Stimulated activated naive CD4-positive, alpha-beta T cell treated with Interleukin-2 at 50 U/mL for 16 hours (primary cell): ENCODE results near the gene OPN1MW2.
"Not testable (repeated sequence)": the region's sequence is repeated elsewhere in the genome, so short reads cannot be mapped to it uniquely, and the experiment has no call there.

Experiments used
- DNase-seq: peaks from one replicate; lab custom pipeline; 2025; lab: John Stamatoyannopoulos, UW

The OPN1MW2 gene

GRCh38 chrX:154269245-154269644 is 49.7 kb downstream of the OPN1MW2 start:
- DNase-seq, result not testable (repeated sequence)
